ENCODE measurements around the gene KLK12.

The KLK12 gene

GRCh38 chr19:51034704-51035103 is at the start of gene KLK12:
Gene KLK12 (minus strand): TSS chr19:51035002. CDS start chr19:51034621, 381 bp downstream.
- DNase-seq, result no peak

- no peak for DNase-seq
Measured at GRCh38 chr19:51084505-51084904, 49.7 kb upstream of the KLK12 start.

GRCh38 chr19:51083783-51084182 is 49.0 kb upstream of the KLK12 start:
- no peak for DNase-seq

- DNase-seq, result no peak
Measured at GRCh38 chr19:51083181-51083580, 48.4 kb upstream of the KLK12 start.

- no peak for DNase-seq
Measured at GRCh38 chr19:51082611-51083010, 47.8 kb upstream of the KLK12 start, which contains the start of gene KLK14. Gene KLK14 (minus strand): TSS chr19:51082887. CDS start chr19:51082614, 273 bp downstream.

- no peak for DNase-seq
Measured at GRCh38 chr19:51081476-51081875, 46.7 kb upstream of the KLK12 start.

- no peak for DNase-seq
Measured at GRCh38 chr19:51079481-51080110, 44.8 kb upstream of the KLK12 start.

GRCh38 chr19:51078731-51079130 is 43.9 kb upstream of the KLK12 start:
- DNase-seq, result no peak

GRCh38 chr19:51078104-51078503 is 43.3 kb upstream of the KLK12 start:
- DNase-seq, result no peak

GRCh38 chr19:51076631-51077213 is 41.9 kb upstream of the KLK12 start:
- DNase-seq, result no peak

- no peak for DNase-seq
Measured at GRCh38 chr19:51075998-51076397, 41.2 kb upstream of the KLK12 start.

- DNase-seq, result no peak
Measured at GRCh38 chr19:51071095-51071405, 36.2 kb upstream of the KLK12 start.

GRCh38 chr19:51070334-51071094 is 35.7 kb upstream of the KLK12 start:
- no peak for DNase-seq

- DNase-seq, result no peak
Measured at GRCh38 chr19:51066393-51067186, 31.8 kb upstream of the KLK12 start.

GRCh38 chr19:51065221-51065960 is 30.6 kb upstream of the KLK12 start:
- DNase-seq, result no peak

GRCh38 chr19:51064534-51065220 is 29.9 kb upstream of the KLK12 start, which contains the start of gene KLK13:
Gene KLK13 (minus strand): TSS chr19:51065092. CDS start chr19:51065067, 25 bp downstream.
- DNase-seq, result no peak

GRCh38 chr19:51063664-51064063 is 28.9 kb upstream of the KLK12 start:
- no peak for DNase-seq

GRCh38 chr19:51060973-51061372 is 26.2 kb upstream of the KLK12 start:
- no peak for DNase-seq

GRCh38 chr19:51060336-51060735 is 25.5 kb upstream of the KLK12 start:
- DNase-seq, result no peak

- DNase-seq, result no peak
Measured at GRCh38 chr19:51059715-51060114, 24.9 kb upstream of the KLK12 start.

- no peak for DNase-seq
Measured at GRCh38 chr19:51055866-51056265, 21.1 kb upstream of the KLK12 start.

- DNase-seq, result no peak
Measured at GRCh38 chr19:51047031-51047335, 12.2 kb upstream of the KLK12 start.

All from AML-193 (cell line).